Measurements from ENCODE around the gene EBNA1BP2.
A peak's percentile ranks its signal among the peaks of the same experiment; 100 is the strongest.

DNA sequence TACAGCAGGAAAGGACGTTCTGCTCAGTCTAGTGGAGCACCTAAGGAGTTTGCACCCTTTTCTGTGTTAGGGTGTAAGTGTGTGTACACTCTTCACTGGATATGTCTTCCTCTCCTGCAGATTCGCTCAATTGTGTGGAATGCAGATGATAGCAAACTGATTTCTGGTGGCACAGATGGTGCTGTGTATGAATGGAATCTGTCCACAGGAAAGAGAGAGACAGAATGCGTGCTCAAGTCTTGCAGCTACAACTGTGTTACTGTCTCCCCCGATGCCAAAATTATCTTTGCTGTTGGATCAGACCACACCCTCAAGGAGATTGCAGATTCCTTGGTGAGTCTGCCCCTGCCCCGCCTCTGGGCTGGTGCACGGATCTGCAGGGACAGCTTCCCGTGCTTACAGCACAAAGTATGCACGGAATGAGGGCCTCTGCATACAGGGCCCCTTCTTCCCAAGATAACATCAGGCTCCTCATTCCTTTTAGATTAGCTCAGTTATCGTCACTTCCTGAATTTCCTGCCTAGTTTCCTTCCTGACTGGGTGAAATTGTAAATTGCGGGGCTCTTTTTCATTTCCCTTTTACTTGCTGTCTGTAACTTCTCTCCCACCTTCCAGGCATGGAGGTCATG, 34.6 kb upstream of the EBNA1BP2 start:
- TF ChIP-seq CTCF (IDR thresholded peaks at IDR 0.05) (no peak), POLR2A (IDR thresholded peaks at IDR 0.05) (no peak), EP300 (IDR thresholded peaks at IDR 0.05) (peak in 2 of 4 donors; percentile 56 to 88)
